GM12801 (cell line): ENCODE results near the gene LMF1.

Experiments
- CTCF ChIP-seq: IDR thresholded peaks from one replicate; pipeline ENCODE4 v1.5.1; 2011; ENCODE audit warnings: control low read depth; ENCODE audit not compliant: insufficient read length; ENCODE audit errors: extremely low read depth

LMF1 gene

GRCh38 chr16:884232-884631 lies 86.6 kb downstream of the LMF1 start:
- TF ChIP-seq CTCF = no peak

GRCh38 chr16:883781-884180 lies 87.0 kb downstream of the LMF1 start:
- TF ChIP-seq CTCF = no peak

GRCh38 chr16:883340-883739 lies 87.4 kb downstream of the LMF1 start:
- TF ChIP-seq CTCF = no peak

GRCh38 chr16:882256-882655 lies 88.5 kb downstream of the LMF1 start:
- no peak for TF ChIP-seq CTCF

- TF ChIP-seq CTCF = no peak
Measured at GRCh38 chr16:881219-882097, 89.3 kb downstream of the LMF1 start.

- TF ChIP-seq CTCF = no peak
Measured at GRCh38 chr16:880471-881171, 90.2 kb downstream of the LMF1 start.

GRCh38 chr16:879986-880385 lies 90.8 kb downstream of the LMF1 start:
- no peak for TF ChIP-seq CTCF
